ENCODE measurements around the gene CXCL12. TPM values are rescaled to one million over a fixed set of nuclear protein-coding genes. Genes with fewer than 3 reads are reported as not detected.
A peak's percentile ranks its signal among the peaks of the same experiment; 100 is the strongest.

The CXCL12 gene
- total RNA-seq, 2 donors from 2014 or later: 17.5 to 56.2 TPM

GRCh38 chr10:44354771-44355170 is 30.1 kb downstream of the CXCL12 start:
- Histone ChIP-seq H3K27ac (no peak overlapping the region), H3K4me3 (no peak overlapping the region), H3K4me1 (no peaks in the 10 kb centered on the region), H3K36me3 (no peaks in the 10 kb centered on the region), H3K9me3 (no peaks in the 10 kb centered on the region), H3K27me3 (no peaks in the 10 kb centered on the region), H3K9ac (ENCODE audit: low read depth in 2 of 2, low read length in 2 of 2) (no peak overlapping the region)
- TF ChIP-seq CTCF (IDR thresholded peaks at IDR 0.05): no peak
- intact Hi-C loops (cut with DNase I): no loop called here
- DNase-seq: no peak

- Histone ChIP-seq H3K27ac (no peak overlapping the region), H3K4me3 (no peak overlapping the region), H3K9me3 (no peaks in the 10 kb centered on the region), H3K4me1 (no peaks in the 10 kb centered on the region), H3K27me3 (no peaks in the 10 kb centered on the region), H3K36me3 (no peaks in the 10 kb centered on the region), H3K9ac (ENCODE audit: low read depth in 2 of 2, low read length in 2 of 2) (no peak overlapping the region)
- intact Hi-C loops (cut with DNase I): no loop called here
- no peak for TF ChIP-seq CTCF (IDR thresholded peaks at IDR 0.05)
- DNase-seq: no peak
These were observed 31.2 kb downstream of the CXCL12 start for GRCh38 chr10:44353721-44354120.

- Histone ChIP-seq H3K9ac (ENCODE audit: low read depth in 2 of 2, low read length in 2 of 2) (no peak overlapping the region), H3K9me3 (no peaks in the 10 kb centered on the region), H3K4me1 (no peaks in the 10 kb centered on the region), H3K27ac (no peak overlapping the region), H3K27me3 (no peaks in the 10 kb centered on the region), H3K4me3 (no peak overlapping the region), H3K36me3 (no peaks in the 10 kb centered on the region)
- intact Hi-C loops (cut with DNase I): no loop called here
- TF ChIP-seq CTCF (IDR thresholded peaks at IDR 0.05): no peak
- no peak for DNase-seq
These were observed 31.8 kb downstream of the CXCL12 start for GRCh38 chr10:44353128-44353390.

GRCh38 chr10:44352316-44353127 is 32.4 kb downstream of the CXCL12 start:
- no peaks in the 10 kb centered on the region for H3K4me1 ChIP-seq
- no peak overlapping the region for H3K4me3 ChIP-seq
- no peak overlapping the region for H3K27ac ChIP-seq
- H3K36me3 ChIP-seq: no peaks in the 10 kb centered on the region
- H3K9ac ChIP-seq (ENCODE audit: low read depth in 2 of 2, low read length in 2 of 2): no peak overlapping the region
- TF ChIP-seq CTCF (IDR thresholded peaks at IDR 0.05): no peak
- H3K9me3 ChIP-seq: no peaks in the 10 kb centered on the region
- intact Hi-C loops (cut with DNase I): no loop called here
- no peaks in the 10 kb centered on the region for H3K27me3 ChIP-seq
- DNase-seq: peak; percentile 39

GRCh38 chr10:44348496-44348895 is 36.4 kb downstream of the CXCL12 start:
- intact Hi-C loops (cut with DNase I): no loop called here
- H3K4me3 ChIP-seq: no peak overlapping the region
- no peaks in the 10 kb centered on the region for H3K36me3 ChIP-seq
- no peaks in the 10 kb centered on the region for H3K27me3 ChIP-seq
- no peak for DNase-seq
- H3K4me1 ChIP-seq: no peaks in the 10 kb centered on the region
- TF ChIP-seq CTCF (IDR thresholded peaks at IDR 0.05): no peak
- no peak overlapping the region for H3K9ac ChIP-seq (ENCODE audit: low read depth in 2 of 2, low read length in 2 of 2)
- no peaks in the 10 kb centered on the region for H3K9me3 ChIP-seq
- no peak overlapping the region for H3K27ac ChIP-seq
